ENCODE data around the gene PLSCR1.
"Not testable (repeated sequence)": the region's sequence is repeated elsewhere in the genome, so short reads cannot be mapped to it uniquely, and the experiment has no call there.

The PLSCR1 gene

GRCh38 chr3:146550743-146551510 lies 6.5 kb upstream of the PLSCR1 start:
- in situ Hi-C loops (cut with HindIII; ENCODE audit: low sequenced_read_pairs): loop anchor here (10.0 kb wide), 1 partner anchor 516 kb away; no protein-coding TSS in a partner anchor

GRCh38 chr3:146550070-146550615 lies 5.7 kb upstream of the PLSCR1 start:
- in situ Hi-C loops (cut with HindIII; ENCODE audit: low sequenced_read_pairs): loop anchor here (10.0 kb wide), 1 partner anchor 515 kb away; no protein-coding TSS in a partner anchor

- in situ Hi-C loops (cut with HindIII; ENCODE audit: low sequenced_read_pairs): no loop called here
These were observed 2.9 kb upstream of the PLSCR1 start for GRCh38 chr3:146547235-146547835.

- in situ Hi-C loops (cut with HindIII; ENCODE audit: low sequenced_read_pairs): no loop called here
These were observed 2.1 kb upstream of the PLSCR1 start for GRCh38 chr3:146546366-146546965.

GRCh38 chr3:146544929-146545528 lies 622 bp upstream of the PLSCR1 start:
- in situ Hi-C loops (cut with HindIII; ENCODE audit: low sequenced_read_pairs): loop anchor here (5.0 kb wide), 1 partner anchor 43 kb away; no protein-coding TSS in a partner anchor

GRCh38 chr3:146543461-146544001 lies 876 bp downstream of the PLSCR1 start:
- in situ Hi-C loops (cut with HindIII; ENCODE audit: low sequenced_read_pairs): loop anchor here (5.0 kb wide), 1 partner anchor 41 kb away; no protein-coding TSS in a partner anchor

GRCh38 chr3:146542978-146543377 lies 1.4 kb downstream of the PLSCR1 start:
- in situ Hi-C loops (cut with HindIII; ENCODE audit: low sequenced_read_pairs): loop anchor here (5.0 kb wide), 1 partner anchor 41 kb away; no protein-coding TSS in a partner anchor

- in situ Hi-C loops (cut with HindIII; ENCODE audit: low sequenced_read_pairs): loop anchor here (5.0 kb wide), 1 partner anchor 40 kb away; no protein-coding TSS in a partner anchor
These were observed 2.2 kb downstream of the PLSCR1 start for GRCh38 chr3:146542179-146542578.

- in situ Hi-C loops (cut with HindIII; ENCODE audit: low sequenced_read_pairs): loop anchor here (5.0 kb wide), 1 partner anchor 39 kb away; no protein-coding TSS in a partner anchor
These were observed 3.4 kb downstream of the PLSCR1 start for GRCh38 chr3:146540978-146541377.

- in situ Hi-C loops (cut with HindIII; ENCODE audit: low sequenced_read_pairs): loop anchor here (5.0 kb wide), 1 partner anchor 38 kb away; no protein-coding TSS in a partner anchor
These were observed 4.2 kb downstream of the PLSCR1 start for GRCh38 chr3:146540236-146540635.

GRCh38 chr3:146539315-146539714 lies 5.1 kb downstream of the PLSCR1 start:
- in situ Hi-C loops (cut with HindIII; ENCODE audit: low sequenced_read_pairs): no loop called here

GRCh38 chr3:146537603-146538002 lies 6.8 kb downstream of the PLSCR1 start:
- in situ Hi-C loops (cut with HindIII; ENCODE audit: low sequenced_read_pairs): no loop called here

GRCh38 chr3:146536681-146537080 lies 7.7 kb downstream of the PLSCR1 start:
- in situ Hi-C loops (cut with HindIII; ENCODE audit: low sequenced_read_pairs): no loop called here

- in situ Hi-C loops (cut with HindIII; ENCODE audit: low sequenced_read_pairs): no loop called here
These were observed 12.0 kb downstream of the PLSCR1 start for GRCh38 chr3:146532406-146532805.

GRCh38 chr3:146530609-146531008 lies 13.8 kb downstream of the PLSCR1 start:
- in situ Hi-C loops (cut with HindIII; ENCODE audit: low sequenced_read_pairs): no loop called here

- in situ Hi-C loops (cut with HindIII; ENCODE audit: low sequenced_read_pairs): no loop called here
These were observed 15.4 kb downstream of the PLSCR1 start for GRCh38 chr3:146529021-146529420.

- in situ Hi-C loops (cut with HindIII; ENCODE audit: low sequenced_read_pairs): no loop called here
These were observed 19.4 kb downstream of the PLSCR1 start for GRCh38 chr3:146524961-146525360.

- in situ Hi-C loops (cut with HindIII; ENCODE audit: low sequenced_read_pairs): no loop called here
These were observed 20.9 kb downstream of the PLSCR1 start for GRCh38 chr3:146523531-146523930.

GRCh38 chr3:146522174-146523158 lies 21.9 kb downstream of the PLSCR1 start:
- in situ Hi-C loops (cut with HindIII; ENCODE audit: low sequenced_read_pairs): not testable (repeated sequence)

All from endothelial cell of hepatic sinusoid (primary cell).